Globus pallidus (tissue), 1 donor: ENCODE results near the gene TET2.

ENCODE experiments used
- DNase-seq: peaks from one replicate; pipeline ENCODE4 v3.0.0-alpha.2; 2015; ENCODE audit warnings: low spot score

Gene TET2

GRCh38 chr4:105140684-105141490 lies 5.8 kb upstream of the TET2 start:
- peak; percentile 69 for DNase-seq

- DNase-seq = peak; percentile 46
Measured at GRCh38 chr4:105145156-105145902, 1.3 kb upstream of the TET2 start.

- peak; percentile 51 for DNase-seq
Measured at GRCh38 chr4:105145903-105146275, 787 bp upstream of the TET2 start.

- DNase-seq = no peak
Measured at GRCh38 chr4:105147016-105147552, 408 bp downstream of the TET2 start.

GRCh38 chr4:105147553-105148161 lies 981 bp downstream of the TET2 start:
- peak; percentile 71 for DNase-seq

- DNase-seq = no peak
Measured at GRCh38 chr4:105148356-105148755, 1.7 kb downstream of the TET2 start.

GRCh38 chr4:105148776-105149175 lies 2.1 kb downstream of the TET2 start:
- no peak for DNase-seq

GRCh38 chr4:105149771-105150170 lies 3.1 kb downstream of the TET2 start:
- DNase-seq = no peak

- no peak for DNase-seq
Measured at GRCh38 chr4:105150503-105150902, 3.8 kb downstream of the TET2 start.

GRCh38 chr4:105153749-105154148 lies 7.1 kb downstream of the TET2 start:
- no peak for DNase-seq

- no peak for DNase-seq
Measured at GRCh38 chr4:105154576-105154975, 7.9 kb downstream of the TET2 start.

GRCh38 chr4:105155426-105155825 lies 8.8 kb downstream of the TET2 start:
- DNase-seq = no peak

- no peak for DNase-seq
Measured at GRCh38 chr4:105158837-105159236, 12.2 kb downstream of the TET2 start.

GRCh38 chr4:105162123-105162796 lies 15.6 kb downstream of the TET2 start:
- DNase-seq = no peak

GRCh38 chr4:105164548-105164947 lies 17.9 kb downstream of the TET2 start:
- no peak for DNase-seq

- no peak for DNase-seq
Measured at GRCh38 chr4:105166066-105166465, 19.4 kb downstream of the TET2 start.

- DNase-seq = no peak
Measured at GRCh38 chr4:105170711-105171110, 24.0 kb downstream of the TET2 start.

GRCh38 chr4:105171912-105172311 lies 25.2 kb downstream of the TET2 start:
- no peak for DNase-seq

- no peak for DNase-seq
Measured at GRCh38 chr4:105174098-105174497, 27.4 kb downstream of the TET2 start.

GRCh38 chr4:105179539-105180401 lies 33.1 kb downstream of the TET2 start:
- DNase-seq = no peak

GRCh38 chr4:105181259-105181658 lies 34.6 kb downstream of the TET2 start:
- DNase-seq = no peak
